NCI-H2081 treated with DMSO at 0.1 percent for 48 hours (cell line): Measurements from ENCODE around the gene P3H2.

ENCODE experiments used
- DNase-seq: peaks from one replicate; lab custom pipeline; 2025; lab: John Stamatoyannopoulos, UW

The P3H2 gene

DNA sequence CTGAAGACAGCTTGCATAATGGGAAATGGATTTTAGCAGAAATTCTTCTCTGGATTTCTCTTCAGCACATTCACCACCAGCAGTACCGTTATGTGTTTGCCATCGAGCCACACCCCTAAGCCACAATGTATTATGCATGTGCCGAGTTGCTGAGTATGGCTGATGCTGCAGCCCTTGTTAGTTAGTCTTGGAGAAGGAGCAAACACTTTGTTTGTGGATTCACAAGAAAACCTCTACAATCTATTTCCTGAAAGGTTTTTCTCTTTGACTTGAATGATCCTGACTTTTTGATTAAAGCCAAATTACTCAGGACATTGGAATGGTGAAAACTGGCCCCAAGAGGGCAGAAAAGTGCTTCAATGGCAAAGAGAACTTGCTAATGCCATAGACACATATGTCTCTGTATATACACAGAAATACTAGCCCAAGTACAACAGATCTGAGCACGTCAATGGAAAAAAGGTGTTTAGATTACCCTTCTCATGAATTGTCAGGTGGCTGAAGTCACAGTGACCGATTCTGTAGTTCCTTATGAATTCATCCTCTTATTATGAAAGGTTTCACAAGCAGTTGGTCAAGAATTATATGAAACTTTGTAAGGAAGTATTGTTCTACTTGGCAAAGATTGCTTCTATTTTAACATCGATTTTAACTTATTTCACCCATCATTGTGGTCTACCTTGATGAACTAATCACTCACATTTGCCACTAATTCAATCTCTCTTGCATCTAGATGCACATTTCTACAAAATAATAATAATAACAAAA lies 103.0 kb downstream of the P3H2 start:
- no peak for DNase-seq

DNA sequence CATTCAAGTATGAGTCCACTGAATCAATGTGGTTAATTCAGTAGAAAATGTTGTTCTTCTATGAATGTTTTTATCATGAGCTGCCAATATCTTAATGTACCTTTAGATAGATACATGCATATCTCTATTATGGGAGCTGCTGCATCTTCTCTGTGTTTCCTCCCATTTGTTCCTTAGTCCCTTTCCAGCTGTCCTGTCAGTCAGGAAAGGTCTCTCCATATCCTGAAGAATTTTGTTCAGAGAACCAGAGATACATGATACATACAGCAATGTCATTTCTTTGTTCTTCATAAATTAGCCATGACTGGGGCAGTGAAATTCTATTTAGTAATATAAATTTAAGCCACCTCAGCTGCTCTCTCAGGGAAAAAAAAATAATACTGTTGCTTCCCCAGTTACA lies 103.7 kb downstream of the P3H2 start:
- no peak for DNase-seq

DNA sequence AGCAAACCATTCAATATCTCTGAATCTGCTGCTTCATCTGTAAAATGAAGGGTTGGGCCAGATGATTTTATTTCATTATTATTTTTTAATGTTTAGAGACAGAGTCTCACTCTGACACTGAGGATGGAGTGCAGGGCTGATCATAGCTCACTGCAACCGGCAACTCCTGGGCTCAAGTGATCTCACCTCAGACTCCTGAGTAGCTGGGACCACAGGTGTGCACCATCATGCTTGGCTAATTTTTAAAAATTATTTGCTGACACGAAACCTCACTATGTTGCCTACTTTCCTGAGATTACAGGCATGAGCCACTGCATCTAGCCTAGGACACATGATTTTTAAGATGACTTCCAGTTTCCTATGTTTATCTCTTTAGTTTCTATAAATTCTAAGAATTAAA lies 105.8 kb downstream of the P3H2 start:
- DNase-seq, result no peak

DNA sequence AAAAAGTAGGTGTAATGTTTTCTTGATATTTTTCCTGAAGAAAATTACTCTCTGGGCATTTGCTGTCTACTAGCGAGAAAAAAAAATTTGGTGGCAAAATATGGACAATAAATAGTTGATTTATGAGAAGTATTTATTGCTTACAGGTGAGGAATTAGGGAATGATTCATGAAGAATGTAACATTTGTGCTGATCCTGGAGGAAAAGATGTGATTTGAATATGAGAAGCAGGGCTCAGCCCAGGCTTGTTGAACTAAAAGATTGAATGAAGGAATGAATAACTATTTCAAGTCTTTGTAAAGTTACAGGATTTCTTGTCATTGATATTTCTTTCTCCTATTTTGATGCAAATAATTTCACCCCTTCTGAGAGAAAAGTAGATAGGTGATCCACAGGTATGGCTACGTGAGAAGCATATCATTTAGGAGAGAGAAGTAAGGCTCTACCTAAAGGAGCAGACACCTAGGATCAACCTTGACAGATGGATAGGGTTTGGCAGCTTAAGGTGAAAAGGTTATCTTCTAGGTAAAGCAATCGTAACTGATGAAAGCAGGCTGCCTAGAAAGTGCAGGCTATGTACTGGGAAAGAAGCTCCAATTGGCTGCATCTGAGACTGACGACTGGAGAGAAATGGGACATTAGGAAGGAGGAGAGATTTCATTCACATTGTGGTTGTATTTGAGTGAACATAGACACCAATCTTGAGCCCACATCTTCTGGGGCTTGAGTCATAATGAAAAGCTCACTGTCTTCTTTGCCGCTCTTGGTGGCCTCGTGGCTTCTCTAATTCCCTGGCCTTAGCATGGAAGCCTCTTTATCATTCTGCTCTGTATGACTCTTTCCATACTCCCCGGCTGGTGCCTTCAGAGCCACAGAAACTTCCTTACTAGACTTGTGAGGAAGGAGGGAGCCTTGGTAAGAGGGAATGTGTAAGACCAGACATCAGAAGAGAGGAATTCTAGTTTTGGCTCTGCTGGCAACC lies 106.5 kb downstream of the P3H2 start:
- DNase-seq, result no peak

DNA sequence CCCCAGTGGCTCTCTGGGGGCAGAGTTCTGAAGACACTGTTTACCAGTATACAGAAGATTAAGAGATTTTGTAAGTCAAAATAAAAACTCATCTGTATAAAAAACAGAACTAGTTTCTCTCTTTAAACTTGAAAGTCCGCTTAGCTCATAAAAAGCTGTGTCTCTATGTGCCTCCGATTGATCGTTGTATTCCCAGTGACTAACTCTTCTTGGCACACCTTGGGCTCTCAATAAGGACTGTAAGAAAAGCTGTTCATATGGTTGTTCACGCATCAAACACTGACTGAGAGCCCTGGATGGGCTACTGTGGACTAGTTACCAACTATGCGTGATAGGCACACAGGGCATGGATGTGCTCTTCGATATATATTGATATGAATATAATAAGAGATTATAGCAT lies 107.9 kb downstream of the P3H2 start:
- no peak for DNase-seq

DNA sequence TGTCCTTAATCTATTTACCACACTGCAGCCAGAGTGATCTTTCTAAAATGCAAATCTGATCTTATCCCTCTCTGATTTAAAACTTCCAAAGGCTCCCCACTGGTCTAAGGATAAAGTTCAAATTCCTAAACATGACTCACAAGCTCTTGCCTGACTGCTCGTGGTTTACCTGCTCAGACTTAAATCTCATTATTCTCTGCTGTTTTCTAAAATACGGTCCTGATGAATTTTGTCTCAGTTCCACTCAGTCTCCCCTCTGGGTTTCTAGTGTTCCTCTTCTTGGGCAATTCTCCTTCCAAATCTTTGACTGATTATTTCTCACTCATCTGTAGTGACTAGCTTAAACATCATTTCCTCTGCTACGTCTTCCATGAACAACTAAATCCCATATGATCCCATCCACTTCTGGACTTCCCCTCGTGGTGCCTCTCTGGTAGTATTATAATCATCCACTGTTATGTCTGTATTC lies 108.3 kb downstream of the P3H2 start:
- DNase-seq, result no peak

DNA sequence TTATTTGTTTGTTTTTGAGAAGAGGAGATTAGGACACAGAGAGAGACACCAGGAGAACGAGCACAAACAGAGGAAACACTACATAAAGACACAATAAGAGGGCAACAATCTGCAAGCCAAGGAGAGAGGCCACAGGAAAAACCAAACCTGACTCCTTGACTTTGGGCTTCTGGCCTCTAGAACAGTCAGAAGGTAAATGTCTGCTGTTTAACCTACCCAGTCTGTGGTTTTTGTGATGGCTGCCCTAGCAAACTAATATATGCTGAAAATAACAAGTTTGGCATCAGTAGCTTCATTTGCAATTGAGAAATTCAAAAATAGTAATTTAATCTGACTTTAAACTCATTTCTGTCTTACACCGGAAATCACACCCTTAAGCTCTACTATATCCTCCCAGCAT lies 110.2 kb downstream of the P3H2 start:
- DNase-seq, result no peak

DNA sequence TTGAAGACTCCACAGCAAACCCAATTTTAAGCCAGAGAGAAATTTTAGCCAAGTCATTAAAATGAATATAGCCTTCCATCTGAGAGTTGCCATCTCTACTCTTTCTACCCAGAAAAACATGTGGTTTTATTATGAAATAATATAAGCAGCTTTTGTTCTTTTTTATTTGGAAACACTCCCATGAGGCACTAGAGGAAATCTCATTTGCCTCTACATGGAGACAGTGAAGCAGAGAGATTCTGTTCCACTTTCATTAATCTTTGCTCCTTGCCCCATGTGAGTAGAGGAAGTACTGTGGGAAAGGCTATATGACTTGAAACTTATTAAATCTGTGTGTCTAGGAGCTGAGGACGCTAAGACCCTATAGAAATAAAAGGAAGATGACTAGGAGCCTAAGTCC lies 111.1 kb downstream of the P3H2 start:
- no peak for DNase-seq

DNA sequence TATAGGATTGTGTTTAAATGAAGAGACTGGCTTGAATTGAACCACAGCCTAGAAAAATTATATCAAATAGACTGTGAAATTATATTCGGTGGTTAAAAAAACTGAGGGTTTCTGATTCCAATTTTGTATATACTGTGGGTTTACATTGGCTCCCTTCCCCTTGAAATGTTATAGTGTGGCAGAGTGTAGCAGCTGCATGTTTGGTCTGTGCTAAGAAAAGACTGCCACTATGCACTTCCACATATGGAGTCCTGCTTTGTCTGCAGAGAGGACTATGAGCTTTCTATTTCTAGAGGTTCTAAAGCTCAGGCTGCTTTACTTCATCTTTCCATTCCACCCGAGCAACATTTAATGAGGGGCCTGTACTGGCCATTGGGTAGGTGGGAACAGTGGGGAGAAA lies 112.3 kb downstream of the P3H2 start:
- DNase-seq, result no peak

DNA sequence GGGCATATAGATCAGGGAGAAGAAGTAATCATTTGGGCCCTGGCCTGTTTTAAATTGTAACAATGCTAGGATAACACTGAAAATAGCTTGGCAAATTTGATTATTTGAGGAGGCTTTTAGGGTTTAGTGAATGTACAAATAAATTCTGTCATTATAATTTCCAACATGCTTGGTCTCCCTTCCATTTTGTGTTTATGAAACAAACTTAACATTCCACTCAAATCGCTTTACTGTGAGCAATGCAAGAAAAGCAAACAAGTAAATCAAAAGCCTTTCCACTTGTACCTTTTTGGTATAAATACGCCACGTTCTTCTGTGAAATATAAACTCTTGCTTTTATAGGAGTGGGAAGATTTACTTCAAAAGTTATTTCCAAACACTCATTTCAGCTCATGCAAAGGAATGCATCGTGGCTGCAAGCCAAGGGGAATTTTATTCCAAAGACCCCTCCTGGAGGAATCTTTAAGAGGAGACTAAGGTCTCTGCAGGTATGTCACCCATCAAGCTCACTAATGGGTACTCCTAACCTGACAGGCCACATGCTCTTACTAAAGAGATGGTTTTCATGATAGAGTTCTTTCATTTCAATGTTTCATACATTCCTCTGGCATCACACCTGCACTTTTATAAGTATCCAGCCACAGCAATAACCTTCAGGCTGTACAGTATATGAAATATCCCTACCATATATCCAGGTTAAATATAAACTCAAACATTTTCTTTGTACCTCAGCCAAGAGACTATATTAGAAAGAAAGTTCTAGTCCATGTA lies 115.2 kb downstream of the P3H2 start:
- no peak for DNase-seq

DNA sequence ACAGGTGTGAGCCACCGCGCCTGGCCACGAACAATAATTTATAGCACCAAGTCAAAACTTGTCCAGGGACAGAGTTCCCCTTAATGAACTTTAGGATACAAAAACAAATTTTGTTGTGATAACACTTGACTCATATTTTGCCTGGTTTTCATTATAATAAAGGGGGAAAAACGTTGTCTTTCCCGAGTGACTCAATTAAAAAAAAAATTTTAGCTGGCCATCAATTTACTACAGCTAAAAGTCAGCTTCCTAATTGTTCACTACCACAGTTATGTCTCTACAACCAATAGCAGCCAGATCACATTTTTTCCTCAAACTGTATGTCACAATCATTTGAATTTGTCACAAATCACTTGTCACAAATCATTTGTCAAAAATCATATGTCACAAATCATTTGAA lies 116.0 kb downstream of the P3H2 start:
- no peak for DNase-seq

DNA sequence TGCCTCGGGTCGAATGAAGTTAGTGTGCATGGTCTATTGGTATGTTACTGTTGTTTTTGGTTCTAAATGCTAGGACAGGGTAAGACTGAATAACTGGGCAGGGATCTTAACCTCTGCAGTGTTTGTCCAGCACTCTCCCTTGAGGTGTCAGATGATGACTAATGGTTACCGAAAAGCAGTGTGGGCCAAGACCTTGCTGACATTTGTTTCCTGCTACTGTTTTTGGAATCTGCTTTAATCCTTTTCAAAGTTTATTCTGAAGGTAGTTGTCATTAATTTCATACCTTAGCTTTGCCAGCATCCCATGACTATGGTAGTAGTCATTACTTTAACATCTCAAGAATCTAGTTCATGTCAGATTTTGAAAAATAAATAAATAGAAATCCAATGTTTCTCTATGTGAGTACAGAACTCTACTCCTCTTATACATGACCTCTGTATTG lies 117.0 kb downstream of the P3H2 start:
- DNase-seq, result no peak

DNA sequence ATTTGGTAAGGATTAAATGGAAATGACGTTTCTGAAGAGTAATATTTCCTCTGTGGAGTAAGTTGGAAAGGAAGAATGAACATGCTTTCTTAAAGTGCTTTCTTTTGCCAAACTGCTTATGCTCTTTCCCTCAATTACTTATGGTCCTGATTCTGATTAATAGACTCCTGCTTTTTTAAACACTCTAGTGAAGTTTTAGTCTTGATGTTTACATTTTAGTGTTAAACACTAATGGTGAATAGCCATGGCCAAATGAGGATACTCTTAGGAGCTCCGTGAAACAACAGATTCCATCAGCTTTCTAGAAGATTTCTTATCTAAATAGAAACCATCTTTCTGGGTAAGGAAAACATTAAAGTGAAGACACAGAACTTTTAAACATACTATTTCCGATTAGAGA lies 117.6 kb downstream of the P3H2 start:
- DNase-seq, result no peak

DNA sequence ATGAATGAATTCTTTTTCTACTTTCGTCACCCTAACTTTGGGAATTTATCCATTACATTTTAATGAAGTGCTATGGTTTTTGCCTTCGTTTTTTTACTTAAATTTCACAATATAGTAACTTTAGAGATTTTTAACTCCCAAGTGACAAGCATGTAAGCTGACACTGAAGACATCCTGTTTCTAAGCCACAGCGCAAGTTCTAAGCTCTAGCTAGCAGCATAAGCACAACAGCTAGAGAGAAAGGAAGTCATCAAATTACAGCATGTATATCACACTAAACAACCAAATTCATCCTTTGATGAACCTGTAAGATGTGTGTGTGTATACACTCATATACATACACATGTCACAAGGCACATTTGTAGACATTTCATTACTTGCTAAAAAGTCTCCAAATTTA lies 119.3 kb downstream of the P3H2 start:
- no peak for DNase-seq

DNA sequence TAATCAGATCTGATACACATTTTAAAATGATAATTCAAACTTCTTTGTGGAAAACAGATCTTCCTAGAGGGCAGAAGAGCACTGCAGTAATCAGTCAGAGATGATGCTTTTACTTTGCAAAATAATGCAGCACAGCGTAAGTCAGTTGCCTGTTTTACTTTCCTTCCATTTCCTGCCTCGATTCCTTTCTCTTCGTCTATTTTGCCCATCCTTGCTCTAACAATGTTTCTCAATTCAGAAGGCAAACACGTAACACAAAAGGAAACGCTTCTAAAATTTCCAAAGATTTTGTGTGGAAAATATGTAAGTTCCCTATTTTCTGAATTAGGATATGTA lies 119.9 kb downstream of the P3H2 start:
- no peak for DNase-seq

DNA sequence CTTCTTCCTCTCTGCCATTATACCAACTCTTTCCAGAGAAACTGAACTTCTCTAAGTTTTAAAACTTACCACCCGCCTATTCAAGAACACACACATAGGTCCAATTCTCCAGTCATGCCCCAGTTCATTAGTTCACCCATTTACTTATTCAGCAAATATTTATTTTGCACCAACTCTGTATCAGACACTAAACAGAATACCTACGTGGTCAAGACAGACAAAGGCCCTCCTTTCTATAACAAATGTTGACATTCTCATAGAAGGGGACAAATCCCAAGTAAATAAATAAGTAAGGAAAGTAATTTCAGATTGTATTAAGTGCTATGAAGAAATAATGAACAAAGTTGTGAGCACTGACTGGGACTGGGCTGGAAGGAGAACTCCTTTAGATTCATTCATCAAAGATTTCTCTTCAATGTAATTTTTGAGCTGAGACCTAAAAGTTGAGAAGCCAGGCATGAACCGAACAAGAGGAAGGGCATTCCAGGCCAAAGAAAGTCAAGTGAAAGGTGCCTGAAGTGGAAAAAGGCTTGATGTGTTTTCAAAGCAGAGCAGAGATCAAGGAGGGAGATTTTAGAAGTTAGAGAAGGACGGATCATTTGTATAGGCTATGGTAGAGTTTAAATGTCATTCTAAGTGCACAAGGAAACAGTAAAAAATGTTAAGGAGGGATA lies 120.4 kb downstream of the P3H2 start:
- no peak for DNase-seq

DNA sequence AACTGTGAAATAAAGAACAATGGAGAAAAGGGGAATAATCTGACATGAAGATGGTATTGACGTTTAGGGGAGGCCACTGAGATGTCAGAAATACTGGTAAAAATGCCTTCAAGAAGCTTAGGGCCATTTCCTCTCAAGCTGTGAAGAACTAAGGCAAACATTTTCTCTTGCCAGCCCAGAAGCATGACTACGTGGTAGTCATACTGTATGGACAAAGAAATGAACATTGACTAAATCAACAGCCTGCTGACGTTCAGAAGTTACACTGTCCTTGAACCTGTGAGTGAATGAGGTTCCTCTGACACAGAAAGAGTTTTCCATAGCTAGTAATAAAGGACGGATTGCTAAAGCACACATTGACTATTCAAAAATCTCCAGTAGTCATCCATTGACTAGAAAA lies 121.0 kb downstream of the P3H2 start:
- DNase-seq, result no peak

DNA sequence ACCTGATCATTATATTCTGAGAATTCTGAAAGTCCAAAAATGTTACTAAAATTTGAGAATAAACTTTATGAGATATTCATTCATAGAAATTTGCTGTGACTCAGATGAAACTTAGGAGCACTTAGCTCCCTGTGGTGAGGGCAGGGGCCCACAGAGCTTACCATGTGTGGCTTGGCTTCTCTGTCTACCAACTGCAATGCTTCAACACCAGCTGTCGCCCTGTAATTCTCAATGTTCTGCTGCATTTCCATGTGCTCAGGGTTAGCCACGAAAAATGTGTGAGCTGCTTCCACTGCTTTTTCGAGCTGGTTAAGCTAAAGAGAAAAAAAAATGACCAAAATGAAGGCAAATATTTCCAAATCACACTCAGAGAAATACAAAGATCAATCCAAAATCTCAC lies 125.6 kb downstream of the P3H2 start:
- no peak for DNase-seq

DNA sequence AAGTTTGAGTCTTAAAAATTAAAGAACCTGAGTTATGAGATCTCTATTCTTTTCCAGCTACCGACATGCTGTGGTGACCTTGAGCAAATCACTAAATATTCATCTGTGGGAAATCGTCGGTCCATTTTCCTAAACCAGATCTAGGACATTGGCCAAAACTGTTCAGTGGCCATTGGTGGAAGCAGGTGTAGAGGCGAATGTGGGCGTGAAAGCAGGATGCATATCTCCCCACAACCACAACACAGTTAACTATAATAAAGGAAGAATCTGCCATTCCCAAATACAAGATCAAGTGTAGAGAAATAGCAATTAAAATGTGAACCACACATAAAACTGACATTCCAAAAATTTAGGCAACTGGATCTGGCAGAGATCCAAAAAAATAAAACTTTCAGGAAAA lies 129.9 kb downstream of the P3H2 start:
- DNase-seq, result no peak

DNA sequence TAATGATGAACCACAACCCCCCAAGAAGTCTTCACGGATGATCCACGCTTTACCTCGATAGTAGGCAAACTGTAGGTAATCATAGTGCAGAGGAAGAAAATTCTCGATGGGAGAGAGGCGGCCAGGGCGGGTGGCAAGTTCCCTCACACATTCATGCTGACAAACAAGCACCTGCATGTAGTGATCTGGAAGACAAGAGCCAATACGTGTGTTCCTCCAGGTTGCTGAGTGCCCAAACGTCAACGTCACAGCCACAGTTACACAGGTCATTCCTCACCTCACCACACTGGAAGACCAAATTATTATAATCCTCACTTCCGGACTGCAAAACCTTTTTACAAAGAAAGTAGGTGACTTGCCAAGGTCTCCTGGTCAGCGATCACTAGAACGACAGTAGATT lies 131.8 kb downstream of the P3H2 start:
- no peak for DNase-seq

DNA sequence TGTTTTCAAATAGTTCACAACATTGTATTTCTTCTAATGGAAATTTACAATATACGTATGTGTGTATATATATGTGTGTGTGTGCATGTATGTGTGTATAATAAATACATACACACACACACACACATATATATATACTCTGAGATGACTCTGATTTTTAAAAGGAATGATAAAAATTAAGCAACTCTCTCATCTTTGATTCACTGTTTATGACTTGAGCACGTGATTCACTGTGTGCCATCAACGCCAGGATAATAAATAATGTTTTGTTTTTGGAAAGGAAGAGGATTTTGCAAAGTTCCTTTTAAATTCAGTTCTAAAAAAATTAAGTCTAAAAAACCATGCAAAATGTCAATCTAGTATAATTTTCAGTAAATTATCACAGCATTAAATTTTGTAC lies 132.4 kb downstream of the P3H2 start:
- DNase-seq, result no peak

DNA sequence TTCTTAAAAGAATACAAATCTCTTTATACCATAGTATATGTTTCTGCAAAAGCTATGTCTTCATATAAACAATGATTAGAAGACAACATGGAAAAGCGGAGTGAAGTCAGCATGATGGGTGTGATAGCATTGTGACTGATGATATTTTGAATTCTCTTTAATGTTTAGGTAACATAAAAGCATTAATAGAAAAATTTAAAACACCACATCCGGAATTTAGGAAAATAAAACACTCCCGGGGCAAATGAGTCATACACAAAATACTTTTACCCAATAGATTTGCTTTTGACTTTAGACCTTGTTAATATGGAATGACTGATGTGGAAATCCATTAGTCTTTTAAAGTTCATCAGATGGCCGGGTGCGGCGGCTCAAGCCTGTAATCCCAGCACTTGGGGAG lies 134.7 kb downstream of the P3H2 start:
- DNase-seq, result no peak
